ENCODE results near the gene CNTN5. TPM values are rescaled to one million over a fixed set of nuclear protein-coding genes. Genes with fewer than 3 reads are reported as not detected.

Gene CNTN5
- polyA plus RNA-seq, 1 donor from 2014 or later, result 1.1 TPM

DNA sequence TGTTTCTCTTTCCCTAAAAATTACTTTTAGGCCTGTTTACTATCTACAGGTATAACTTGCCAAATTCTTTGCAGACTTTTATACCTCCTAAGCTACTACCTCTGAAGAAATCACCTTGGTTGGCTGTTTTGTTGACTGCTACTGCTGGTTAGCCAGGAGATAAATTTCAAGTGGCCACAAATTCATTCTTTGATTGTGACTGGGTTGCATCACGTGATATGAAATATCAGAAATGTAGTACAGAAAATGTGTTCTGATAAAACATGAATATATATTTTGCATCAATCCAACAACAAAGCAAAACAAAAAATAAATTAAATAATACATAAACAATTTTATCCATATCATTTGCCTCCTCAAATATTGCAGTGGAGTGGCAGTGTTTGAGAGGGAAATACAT is 291.1 kb downstream of the CNTN5 start:
- no peaks in the 10 kb centered on the region for H3K27me3 ChIP-seq (ENCODE audit: insufficient read depth, low read depth, low read length)
- no peaks in the 10 kb centered on the region for H3K9me3 ChIP-seq (ENCODE audit: low read length)
- H3K4me2 ChIP-seq (ENCODE audit: low read length), result no peak overlapping the region
- no peak overlapping the region for H2AFZ ChIP-seq (ENCODE audit: low read depth, low read length)
- TF ChIP-seq, protein P1, sequence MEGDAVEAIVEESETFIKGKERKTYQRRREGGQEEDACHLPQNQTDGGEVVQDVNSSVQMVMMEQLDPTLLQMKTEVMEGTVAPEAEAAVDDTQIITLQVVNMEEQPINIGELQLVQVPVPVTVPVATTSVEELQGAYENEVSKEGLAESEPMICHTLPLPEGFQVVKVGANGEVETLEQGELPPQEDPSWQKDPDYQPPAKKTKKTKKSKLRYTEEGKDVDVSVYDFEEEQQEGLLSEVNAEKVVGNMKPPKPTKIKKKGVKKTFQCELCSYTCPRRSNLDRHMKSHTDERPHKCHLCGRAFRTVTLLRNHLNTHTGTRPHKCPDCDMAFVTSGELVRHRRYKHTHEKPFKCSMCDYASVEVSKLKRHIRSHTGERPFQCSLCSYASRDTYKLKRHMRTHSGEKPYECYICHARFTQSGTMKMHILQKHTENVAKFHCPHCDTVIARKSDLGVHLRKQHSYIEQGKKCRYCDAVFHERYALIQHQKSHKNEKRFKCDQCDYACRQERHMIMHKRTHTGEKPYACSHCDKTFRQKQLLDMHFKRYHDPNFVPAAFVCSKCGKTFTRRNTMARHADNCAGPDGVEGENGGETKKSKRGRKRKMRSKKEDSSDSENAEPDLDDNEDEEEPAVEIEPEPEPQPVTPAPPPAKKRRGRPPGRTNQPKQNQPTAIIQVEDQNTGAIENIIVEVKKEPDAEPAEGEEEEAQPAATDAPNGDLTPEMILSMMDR (IDR thresholded peaks at IDR 0.05; ENCODE audit: poor library complexity, severe bottlenecking), result no peak
- TF ChIP-seq MXI1 (conservative IDR thresholded peaks at IDR 0.05; ENCODE audit: poor library complexity, severe bottlenecking), result no peak
- no peak for TF ChIP-seq EZH2 (IDR thresholded peaks at IDR 0.05; ENCODE audit: borderline replicate concordance, insufficient read depth, low read length, poor library complexity, severe bottlenecking)
- no peak for TF ChIP-seq TAF1 (IDR thresholded peaks at IDR 0.05; ENCODE audit: low read depth)
- no peak for TF ChIP-seq SMC3 (conservative IDR thresholded peaks at IDR 0.05; ENCODE audit: poor library complexity)
- no peak for TF ChIP-seq RAD21 (conservative IDR thresholded peaks at IDR 0.05)
- TF ChIP-seq EP300 (conservative IDR thresholded peaks at IDR 0.05; ENCODE audit: poor library complexity, severe bottlenecking), result no peak
- TF ChIP-seq, protein P2, sequence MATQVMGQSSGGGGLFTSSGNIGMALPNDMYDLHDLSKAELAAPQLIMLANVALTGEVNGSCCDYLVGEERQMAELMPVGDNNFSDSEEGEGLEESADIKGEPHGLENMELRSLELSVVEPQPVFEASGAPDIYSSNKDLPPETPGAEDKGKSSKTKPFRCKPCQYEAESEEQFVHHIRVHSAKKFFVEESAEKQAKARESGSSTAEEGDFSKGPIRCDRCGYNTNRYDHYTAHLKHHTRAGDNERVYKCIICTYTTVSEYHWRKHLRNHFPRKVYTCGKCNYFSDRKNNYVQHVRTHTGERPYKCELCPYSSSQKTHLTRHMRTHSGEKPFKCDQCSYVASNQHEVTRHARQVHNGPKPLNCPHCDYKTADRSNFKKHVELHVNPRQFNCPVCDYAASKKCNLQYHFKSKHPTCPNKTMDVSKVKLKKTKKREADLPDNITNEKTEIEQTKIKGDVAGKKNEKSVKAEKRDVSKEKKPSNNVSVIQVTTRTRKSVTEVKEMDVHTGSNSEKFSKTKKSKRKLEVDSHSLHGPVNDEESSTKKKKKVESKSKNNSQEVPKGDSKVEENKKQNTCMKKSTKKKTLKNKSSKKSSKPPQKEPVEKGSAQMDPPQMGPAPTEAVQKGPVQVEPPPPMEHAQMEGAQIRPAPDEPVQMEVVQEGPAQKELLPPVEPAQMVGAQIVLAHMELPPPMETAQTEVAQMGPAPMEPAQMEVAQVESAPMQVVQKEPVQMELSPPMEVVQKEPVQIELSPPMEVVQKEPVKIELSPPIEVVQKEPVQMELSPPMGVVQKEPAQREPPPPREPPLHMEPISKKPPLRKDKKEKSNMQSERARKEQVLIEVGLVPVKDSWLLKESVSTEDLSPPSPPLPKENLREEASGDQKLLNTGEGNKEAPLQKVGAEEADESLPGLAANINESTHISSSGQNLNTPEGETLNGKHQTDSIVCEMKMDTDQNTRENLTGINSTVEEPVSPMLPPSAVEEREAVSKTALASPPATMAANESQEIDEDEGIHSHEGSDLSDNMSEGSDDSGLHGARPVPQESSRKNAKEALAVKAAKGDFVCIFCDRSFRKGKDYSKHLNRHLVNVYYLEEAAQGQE (IDR thresholded peaks at IDR 0.05; ENCODE audit: borderline replicate concordance), result no peak
- no peak for TF ChIP-seq POLR2AphosphoS5 (IDR thresholded peaks at IDR 0.05)
- no peaks in the 10 kb centered on the region for H3K9me2 ChIP-seq (ENCODE audit: insufficient read depth, low read length)
- H3K36me3 ChIP-seq (ENCODE audit: insufficient read depth, low read length), result no peaks in the 10 kb centered on the region
- H3F3A ChIP-seq (ENCODE audit: insufficient read depth, low read length, poor library complexity, severe bottlenecking), result no peaks in the 10 kb centered on the region
- H3K79me2 ChIP-seq (replicated peaks; ENCODE audit: insufficient read depth, low read length), result no peaks in the 10 kb centered on the region
- H4K20me1 ChIP-seq (ENCODE audit: insufficient read depth), result no peaks in the 10 kb centered on the region
- no peak overlapping the region for H3K4me3 ChIP-seq (ENCODE audit: low read length)
- no peak overlapping the region for H3K9ac ChIP-seq (ENCODE audit: low read length)
- H3K27ac ChIP-seq (ENCODE audit: low read length), result no peak overlapping the region

DNA sequence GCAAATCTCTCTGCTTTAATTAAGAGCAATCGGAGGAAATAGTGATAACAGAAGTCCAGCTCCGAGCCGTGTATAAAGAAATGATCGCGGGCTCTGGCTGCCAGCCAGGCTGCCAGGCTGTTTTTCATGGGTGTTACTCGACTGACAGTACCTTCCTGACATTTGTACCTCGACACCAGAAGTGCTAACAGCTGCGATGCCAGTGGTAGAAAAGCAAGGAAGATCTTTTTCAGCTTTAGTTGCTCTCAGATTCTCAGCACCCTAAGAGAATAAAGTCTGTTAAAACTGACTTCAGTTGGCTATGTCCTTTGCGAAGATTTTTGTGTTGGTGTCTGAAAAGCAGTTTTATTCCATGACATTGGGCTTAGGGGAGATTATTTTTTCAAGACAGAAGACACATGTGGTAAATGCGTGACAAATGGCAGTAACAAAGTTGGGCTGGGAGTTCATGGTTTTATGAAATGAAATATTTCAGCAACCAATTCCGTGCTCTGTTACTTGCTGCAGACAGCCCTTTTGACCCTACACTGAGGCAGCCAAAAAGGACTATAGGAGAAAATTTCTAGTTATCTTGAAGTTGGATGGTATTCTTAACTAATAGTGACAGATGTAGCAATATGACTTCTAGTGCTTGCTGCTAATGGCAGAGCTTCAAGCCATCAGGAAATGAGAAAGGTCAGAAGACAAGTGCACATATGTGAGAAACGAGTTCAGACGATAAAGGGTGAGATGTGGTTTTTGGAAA is 296.2 kb downstream of the CNTN5 start:
- Histone ChIP-seq H3K9me2 (ENCODE audit: insufficient read depth, low read length) (no peaks in the 10 kb centered on the region), H3K4me2 (ENCODE audit: low read length) (no peak overlapping the region), H3K27ac (ENCODE audit: low read length) (no peak overlapping the region), H3K9ac (ENCODE audit: low read length) (no peak overlapping the region), H3K4me3 (ENCODE audit: low read length) (no peak overlapping the region), H4K20me1 (ENCODE audit: insufficient read depth) (no peaks in the 10 kb centered on the region), H3K27me3 (ENCODE audit: insufficient read depth, low read depth, low read length) (no peaks in the 10 kb centered on the region), H2AFZ (ENCODE audit: low read depth, low read length) (no peak overlapping the region), H3F3A (ENCODE audit: insufficient read depth, low read length, poor library complexity, severe bottlenecking) (no peaks in the 10 kb centered on the region), H3K36me3 (ENCODE audit: insufficient read depth, low read length) (no peaks in the 10 kb centered on the region), H3K9me3 (ENCODE audit: low read length) (no peaks in the 10 kb centered on the region), H3K79me2 (replicated peaks; ENCODE audit: insufficient read depth, low read length) (no peaks in the 10 kb centered on the region)
- TF ChIP-seq EP300 (conservative IDR thresholded peaks at IDR 0.05; ENCODE audit: poor library complexity, severe bottlenecking), result no peak
- no peak for TF ChIP-seq EZH2 (IDR thresholded peaks at IDR 0.05; ENCODE audit: borderline replicate concordance, insufficient read depth, low read length, poor library complexity, severe bottlenecking)
- no peak for TF ChIP-seq POLR2AphosphoS5 (IDR thresholded peaks at IDR 0.05)
- no peak for TF ChIP-seq SMC3 (conservative IDR thresholded peaks at IDR 0.05; ENCODE audit: poor library complexity)
- no peak for TF ChIP-seq RAD21 (conservative IDR thresholded peaks at IDR 0.05)
- TF ChIP-seq, protein P1 (IDR thresholded peaks at IDR 0.05; ENCODE audit: poor library complexity, severe bottlenecking), result no peak
- TF ChIP-seq, protein P2 (IDR thresholded peaks at IDR 0.05; ENCODE audit: borderline replicate concordance), result no peak
- no peak for TF ChIP-seq TAF1 (IDR thresholded peaks at IDR 0.05; ENCODE audit: low read depth)
- TF ChIP-seq MXI1 (conservative IDR thresholded peaks at IDR 0.05; ENCODE audit: poor library complexity, severe bottlenecking), result no peak
